NOMO-1 (cell line): ENCODE measurements around the gene CARMIL1.

Source experiments
- DNase-seq, 2 experiments: peaks; one replicate each; lab custom pipeline; 2025; ENCODE audit not compliant: unreplicated experiment in 2 of 2; lab: John Stamatoyannopoulos, UW

CARMIL1 gene

DNA sequence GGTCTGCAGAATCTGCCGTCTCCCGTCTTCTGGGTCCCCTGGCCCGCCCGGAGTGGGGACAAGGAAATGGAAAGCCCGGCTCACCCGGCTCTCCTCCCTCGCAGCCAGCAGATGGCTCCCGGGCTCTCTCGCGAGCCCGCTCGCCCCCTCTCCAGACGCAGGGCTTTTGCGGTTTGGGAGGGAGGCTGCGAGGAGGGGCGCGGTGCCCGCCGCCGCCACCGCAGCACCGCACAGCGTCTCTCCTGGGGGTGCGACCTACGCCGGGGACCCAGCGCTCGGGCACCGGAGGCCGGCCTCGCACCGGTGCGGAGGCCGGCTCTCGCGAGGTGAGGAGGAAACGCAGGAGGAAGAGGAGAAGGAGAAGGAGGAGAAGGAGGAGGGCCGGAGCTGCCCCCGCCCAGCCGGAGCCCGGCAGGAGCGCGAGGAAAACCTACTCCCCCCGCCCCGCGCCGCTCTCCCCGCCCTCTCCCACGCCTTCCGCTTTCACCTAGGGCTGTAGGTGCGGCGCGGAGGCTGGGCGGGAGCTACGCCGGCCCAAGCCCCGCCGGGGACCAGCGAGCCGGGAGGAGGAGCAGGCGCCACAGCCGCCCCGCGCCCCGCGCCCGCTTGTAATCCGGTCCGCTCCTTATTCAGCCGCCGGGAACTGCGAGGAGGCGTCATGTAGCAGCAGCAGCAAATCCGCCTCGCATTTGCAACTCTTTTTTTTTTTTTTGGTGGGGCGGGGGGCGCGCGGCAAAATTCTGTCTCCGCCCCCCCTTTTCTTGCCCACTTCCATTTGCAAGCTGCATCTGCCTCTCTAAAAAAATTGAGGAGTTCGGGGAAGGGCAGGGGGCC, at the start of gene CARMIL1:
Gene CARMIL1, plus strand, starts transcription at position 461 of the 834 bp plus-strand sequence. CDS start 422 bp downstream, outside the sequence.
- DNase-seq: peak; percentile 82 to 86

DNA sequence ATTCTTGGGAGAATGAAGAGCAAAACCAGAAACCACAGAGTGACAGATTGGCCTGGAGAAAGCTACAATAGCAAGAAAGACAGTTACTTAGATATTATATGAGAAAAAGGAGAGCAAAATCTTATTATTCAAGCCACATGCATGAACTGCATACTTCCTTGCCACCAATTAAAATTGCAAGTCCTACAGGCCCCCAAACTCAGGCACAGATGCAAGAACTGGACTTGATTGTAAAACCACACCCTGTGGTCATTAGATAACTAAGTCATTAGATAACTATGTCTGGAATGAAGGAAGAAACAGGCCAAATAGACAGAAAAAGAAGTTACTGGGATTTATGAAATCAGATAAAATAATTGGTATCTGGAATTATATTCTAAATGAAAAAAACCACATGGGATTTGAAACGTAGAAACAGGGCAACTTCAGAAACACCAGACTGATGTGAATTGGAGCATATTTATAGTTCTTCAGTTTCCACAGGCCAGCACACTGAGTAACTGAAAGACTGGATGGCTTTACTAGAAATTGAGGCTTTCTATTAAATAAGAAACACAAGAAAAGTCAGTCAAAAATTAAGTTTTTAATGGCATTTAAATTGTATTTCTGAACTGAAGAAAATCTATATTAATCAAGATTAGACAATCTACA, 49.4 kb upstream of the CARMIL1 start:
- DNase-seq: no peak

DNA sequence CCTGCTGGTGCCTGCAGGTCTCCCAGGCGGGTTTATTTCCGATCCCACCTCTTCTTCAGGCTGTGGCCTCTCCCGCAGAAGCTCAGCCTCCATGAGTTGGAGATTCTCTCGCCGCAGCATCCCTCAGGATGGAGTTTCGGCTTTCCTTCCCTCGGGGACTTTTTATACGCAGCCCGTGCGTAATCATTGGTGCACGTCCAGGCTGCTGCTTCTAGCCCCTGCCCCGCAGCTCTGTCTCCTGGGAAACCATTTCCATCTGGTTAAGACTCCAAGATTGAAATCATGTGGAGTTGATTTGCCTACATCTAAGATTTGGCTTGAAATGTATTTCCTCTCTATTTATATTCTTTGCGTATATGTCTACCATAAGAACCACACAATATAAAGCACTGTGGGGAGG, 46.7 kb upstream of the CARMIL1 start:
- DNase-seq: no peak

DNA sequence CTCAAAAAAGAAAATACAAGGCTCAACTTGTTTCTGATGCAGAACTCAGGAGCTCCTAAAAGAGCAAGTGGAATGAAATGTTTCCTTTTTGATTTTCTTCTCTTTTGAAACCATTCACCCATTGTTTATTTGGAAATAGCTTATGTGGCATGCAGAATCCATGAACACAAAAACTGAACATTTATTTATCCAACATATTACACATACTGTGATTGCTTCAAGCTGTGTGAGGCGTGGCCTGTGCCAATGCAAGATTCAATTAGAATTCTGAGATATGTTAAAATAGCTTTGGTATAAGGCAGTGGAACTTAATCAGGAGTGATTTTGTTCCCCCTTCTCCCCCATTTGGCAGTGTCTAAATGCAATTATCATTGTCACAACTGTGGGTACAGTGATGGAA, 45.9 kb upstream of the CARMIL1 start:
- DNase-seq: no peak

DNA sequence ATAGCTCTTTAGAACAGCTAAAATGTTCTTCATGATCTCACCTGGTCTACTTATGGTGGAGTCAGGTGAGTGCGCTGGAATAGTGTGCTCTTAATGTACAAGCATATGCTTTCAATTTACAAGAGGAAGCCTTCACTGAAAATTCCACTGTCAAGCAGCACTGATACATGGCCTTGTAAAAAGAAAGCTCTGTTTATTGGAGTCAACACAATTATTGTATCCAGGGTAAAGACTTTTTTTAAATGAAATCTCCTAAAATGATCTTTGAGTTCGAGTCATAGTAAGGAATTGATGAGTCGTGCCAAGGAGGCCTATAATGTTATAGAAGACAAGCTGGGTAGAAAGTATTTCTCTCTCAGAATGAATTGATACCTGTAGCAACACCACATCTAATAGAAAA, 41.6 kb upstream of the CARMIL1 start:
- no peak for DNase-seq

DNA sequence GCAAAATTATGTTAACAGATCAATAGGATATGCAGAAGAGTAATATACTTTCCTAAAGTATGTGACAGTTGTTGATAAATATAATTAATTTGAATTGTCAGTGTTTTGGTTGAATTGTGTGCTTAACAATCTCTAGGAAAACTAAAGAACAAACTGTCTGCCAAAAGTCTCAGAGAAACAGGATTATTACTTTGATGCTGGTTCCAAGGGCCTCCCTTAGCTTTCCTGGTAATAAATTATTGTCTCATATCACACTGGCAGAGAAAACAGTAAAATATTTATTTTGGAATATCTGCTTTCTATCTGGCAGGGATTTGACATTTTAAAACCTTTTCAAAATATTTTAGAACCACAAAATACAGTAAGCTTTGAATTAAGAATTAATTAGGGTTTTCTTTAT, 40.1 kb upstream of the CARMIL1 start:
- no peak for DNase-seq

DNA sequence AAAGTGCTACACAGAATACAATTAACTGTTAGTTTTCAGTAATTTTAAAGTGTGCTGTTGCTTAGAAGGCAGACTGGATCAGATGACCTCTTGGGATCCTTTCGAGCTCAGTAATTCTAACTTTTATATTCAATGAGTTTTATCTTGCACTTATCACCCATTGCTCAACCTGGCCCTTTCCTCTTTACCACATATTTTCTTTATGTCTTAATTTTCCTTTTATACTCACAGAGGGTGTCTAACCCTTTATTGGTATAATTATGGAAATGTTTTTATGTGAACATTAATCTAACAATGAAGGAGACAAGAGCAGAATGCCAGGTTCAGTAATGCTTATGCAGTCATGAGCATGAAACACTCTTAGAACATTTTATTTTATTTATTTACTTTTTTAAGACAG, 39.7 kb upstream of the CARMIL1 start:
- no peak for DNase-seq

DNA sequence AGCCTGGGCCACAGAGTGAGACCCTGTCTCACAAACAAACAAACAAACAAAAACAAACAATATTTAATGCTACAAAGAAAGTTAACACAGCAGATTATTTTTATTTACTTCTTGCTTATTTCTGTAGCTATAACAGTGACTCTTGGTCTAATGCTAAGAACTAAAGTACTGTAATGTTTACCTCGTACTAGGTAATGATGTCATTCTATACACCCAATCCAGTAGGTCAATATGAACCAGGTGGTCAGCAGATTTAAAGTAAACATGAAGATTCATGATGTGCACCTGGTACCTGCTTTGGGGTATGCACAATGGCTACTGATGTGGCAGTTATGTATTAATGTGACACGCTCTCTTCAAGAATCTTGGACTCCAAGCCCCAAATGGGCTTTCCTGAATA, 36.6 kb upstream of the CARMIL1 start:
- no peak for DNase-seq

DNA sequence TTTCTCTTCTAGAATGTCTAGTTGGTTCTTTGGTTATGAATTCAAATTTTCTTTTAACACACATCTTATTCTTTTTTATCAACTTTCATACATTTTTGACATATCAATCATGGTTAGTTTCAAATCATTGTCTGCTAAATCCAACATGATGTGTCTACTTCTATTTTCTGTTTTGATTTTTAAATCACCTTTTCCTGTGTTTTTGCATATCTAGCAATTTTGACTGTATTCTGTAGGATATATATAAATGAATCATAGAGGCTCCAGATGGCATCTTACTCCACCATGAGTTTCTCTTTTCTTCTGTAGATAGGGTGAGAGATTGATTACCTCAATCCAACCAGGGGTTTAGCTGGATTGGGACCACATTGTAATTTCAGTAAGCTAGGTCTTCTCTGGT, 34.3 kb upstream of the CARMIL1 start:
- DNase-seq: no peak

DNA sequence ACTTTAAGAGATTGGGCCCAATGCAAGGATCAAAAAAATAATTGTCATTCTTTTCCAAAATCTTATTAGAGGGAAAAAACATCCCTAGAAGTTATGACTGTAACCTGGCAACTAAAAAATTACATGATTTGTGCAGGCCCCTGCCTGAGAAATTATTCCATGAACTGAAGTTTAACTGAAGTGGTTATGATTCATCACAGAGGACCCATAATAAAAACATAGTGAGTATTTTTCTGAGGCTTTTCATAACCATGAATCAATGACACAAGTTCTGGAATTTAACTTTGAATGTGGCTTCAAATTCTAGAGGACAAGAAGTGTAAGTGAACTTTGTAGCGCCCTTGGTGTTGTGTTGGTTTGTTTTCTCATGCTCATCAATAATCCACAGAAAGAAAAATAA, 31.1 kb upstream of the CARMIL1 start:
- no peak for DNase-seq

DNA sequence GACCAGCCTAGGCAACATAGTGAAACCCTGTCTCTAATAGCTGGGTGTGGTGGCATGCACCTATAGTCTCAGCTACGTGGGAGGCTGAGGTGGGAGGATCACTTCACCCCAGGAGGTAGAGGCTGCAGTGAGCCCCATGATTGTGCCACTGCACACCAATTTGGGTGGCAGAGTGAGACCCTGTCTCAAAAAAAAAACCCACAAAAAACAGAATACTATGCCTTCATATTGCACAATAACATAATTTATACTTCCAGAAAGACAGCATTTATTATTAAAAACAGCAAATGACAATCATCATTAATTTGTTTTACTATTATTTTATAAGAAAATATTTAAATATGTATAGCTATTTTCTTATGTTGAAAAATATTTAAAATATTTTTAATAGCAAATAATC, 30.0 kb upstream of the CARMIL1 start:
- no peak for DNase-seq

DNA sequence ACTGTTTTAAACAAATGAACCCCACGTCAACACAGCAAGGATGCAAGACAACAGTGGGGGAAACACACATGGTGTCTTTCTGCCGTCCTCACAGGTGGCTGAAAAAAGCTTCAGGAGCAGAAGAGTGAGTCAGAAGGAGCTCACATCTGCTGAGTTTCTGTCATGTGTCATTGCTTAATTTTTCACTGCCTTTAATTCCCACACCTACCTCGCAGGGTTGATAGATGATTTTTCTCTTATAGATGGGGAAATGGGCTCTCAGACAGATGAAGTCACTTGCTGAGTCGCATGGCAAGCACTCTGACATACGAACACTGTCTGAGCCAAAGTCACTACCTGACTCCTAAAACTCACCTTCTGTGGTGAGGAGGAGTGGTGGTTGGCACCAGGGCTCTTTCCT, 28.3 kb upstream of the CARMIL1 start:
- DNase-seq: no peak

DNA sequence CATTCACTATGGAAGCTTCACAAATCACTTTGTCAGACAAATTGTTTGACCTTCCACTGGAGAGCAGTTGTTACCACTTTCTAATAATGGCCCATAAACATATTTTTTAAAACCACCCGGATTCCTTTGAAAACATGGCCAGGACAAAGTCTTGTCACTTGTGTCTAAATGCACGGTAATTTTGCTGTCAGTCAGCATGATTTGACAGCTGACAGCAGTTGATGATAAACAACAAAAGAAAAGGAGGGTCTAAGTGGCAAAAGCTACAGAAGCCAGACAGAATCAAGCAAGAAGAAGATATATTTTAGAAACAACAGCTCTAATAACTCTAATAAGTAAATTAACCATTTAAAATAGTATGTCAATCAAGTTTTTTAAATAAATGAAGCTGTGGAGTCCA, 27.7 kb upstream of the CARMIL1 start:
- DNase-seq: no peak

DNA sequence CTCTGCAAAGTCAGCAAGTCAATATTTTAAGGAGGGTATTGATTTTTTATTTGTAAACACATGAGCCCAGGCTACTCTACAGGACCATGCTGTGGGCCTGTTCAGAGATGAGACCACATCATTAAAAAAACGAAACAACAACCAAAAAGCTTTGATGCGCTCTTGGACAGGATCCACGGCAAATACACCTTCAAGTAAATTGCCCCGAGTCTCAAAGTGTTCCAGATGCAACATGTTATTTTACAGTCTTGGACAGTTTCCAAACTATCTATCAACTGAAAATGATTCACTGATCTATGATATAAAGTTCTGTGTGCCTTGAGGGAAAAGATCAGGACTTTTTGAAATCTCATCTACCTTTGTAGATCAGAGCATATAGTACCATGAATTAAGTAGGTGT, 25.8 kb upstream of the CARMIL1 start:
- no peak for DNase-seq

DNA sequence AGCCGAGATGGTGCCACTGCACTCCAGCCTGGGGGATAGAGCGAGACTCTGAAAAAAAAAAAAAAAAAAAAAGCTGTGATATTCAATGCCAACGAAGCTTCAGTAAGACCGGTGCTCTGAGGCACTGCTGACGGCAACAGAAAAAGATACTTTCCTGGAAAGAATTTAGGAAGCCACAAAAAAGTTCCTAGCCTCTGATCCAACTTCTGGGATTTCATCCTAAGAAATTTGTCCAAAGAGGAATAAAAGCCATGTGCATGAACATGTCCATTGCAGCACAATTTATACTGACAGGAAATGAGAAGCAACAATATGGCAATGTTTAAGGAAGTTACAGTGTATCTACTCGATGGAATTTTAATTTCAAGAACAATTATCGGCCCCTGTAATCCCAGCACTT, 24.5 kb upstream of the CARMIL1 start:
- DNase-seq: no peak

DNA sequence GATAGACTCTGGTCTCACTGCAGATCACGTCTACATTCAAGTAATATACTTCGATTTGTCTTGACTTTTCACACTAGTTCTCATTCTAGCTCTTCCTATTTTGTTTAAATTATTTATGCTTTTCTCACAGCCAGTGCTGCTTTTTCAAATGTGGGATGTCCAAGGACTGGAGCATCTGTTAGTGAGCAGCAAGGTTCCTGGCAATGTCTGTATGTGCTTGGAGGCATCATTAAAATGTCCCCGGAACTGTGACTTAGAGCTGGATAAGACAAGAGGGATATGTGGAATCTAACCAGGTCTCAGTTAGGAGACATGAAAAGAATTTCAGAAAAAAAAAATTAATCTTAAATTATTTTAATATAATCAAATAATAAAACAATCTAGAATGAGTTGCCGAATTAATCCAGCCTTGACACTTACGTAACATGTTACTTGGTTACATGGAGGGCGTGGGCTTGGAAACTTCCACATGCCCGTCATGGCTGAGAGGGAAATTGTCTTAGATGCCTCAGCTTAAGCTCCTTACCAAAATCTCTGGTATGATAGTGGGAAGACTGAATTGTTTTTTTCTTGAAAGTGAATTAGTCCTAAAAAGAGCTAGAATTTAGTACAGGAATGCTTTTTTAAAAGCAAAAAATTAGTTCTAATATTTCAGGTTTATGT, 21.4 kb upstream of the CARMIL1 start:
- no peak for DNase-seq

DNA sequence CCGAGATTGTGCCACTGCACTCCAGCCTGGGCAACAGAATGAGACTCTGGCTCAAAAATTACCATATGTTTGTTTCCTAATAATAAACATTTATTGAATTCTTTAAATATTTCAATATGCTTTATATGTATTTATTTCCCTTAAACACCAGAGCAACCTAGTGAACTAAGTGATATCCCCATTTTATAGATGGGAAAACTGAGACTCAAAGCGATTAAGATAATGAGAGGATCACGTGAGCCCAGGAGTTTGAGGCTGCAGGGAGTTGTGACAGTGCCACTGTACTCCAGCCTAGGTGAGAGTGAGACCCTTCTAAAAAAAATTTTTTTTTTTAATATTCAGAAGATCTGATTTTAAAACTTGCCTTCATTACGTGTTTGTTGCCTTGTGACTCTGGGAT, 19.4 kb upstream of the CARMIL1 start:
- no peak for DNase-seq

DNA sequence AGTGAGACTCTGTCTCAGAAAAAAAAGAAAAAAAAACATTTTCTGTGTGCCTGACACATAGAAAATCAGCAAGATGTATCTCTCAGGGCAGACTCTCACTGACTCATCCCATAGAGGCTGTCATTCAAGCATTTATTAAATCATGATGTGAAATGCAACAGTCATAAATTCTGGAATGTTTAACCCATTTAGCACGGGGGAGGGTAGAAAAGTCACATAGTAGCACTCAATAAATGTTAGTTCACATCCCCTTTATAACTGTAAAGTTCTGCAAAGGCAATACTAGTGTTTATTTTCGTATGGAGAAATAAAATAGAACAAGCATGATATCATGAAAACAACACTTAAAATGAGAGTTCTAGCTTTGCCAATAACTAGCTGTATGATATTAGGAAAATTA, 15.5 kb upstream of the CARMIL1 start:
- no peak for DNase-seq

DNA sequence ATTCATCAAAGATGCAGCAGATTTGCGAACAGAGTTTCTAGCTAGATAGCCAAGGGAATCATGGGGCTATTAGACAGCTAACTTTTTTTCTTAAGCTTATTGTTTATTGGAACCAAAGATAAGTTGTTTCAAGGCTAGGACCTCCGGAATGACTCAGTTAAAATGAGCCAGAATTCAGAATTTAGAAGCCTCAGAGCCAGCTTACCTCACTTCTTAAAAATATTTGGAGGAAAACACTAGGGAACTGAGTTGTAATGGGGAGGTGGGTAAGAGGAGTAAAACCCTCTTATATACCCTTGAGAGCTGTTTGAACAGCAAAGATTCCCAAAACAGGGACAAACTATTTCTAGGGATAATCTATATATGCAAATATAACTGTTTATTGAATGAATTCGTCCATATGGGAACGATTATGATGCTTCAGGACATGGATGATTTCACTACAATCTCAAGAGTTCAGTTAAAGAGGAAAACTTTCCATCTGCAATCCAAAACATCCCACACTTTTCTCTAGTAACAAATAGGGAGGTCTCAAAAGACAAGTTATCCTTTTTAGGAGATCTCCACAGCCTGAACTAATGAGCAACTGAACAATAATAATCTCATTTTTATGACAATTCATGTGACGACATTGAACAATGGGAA, 12.6 kb upstream of the CARMIL1 start:
- DNase-seq: no peak

DNA sequence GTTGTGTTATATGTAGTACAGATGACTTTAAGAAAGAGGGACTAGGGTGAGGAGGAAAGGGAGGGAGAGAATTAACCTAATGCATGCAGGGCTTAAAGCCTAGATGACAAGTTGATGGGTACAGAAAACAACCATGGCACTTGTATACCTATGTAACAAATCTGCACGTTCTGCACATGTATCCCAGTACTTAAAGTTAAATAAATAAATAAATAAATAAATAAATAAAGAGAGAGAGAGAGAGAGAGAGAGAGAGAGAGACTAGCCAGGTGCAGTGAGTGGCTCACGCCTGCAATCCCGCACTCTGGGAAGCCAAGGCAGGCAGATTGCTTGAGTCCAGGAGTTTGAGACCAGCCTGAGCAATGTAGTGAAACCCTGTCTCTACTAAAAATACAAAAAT, 11.5 kb upstream of the CARMIL1 start:
- no peak for DNase-seq

DNA sequence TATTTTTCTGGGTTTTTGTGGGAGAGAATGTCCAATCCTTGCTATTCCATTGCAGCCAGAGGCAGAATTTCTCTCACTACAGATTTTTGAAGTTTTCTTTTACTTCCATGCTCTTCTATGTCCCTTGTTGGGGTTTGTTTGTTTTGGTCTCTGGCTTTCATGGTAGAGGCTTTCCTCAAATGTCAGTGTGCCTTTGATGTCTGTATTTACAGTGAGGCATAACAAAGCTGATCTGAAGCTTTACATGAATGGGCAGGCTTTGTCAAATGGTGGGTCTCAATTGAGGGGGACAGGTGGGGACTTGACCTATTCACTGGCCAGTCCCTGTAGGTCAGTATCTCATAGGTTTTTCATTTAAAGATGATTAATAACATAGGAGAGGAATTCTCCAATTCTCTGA, 8.6 kb upstream of the CARMIL1 start:
- DNase-seq: no peak
